Rectal smooth muscle tissue (tissue), 1 donor: ENCODE data around the gene ADD2.

Experiments
- H3K27ac ChIP-seq: one replicate; pipeline ENCODE4 v1.7.0; 2013; ENCODE audit warnings: low read depth, low read length, inconsistent platforms
- H3K27me3 ChIP-seq: one replicate; pipeline ENCODE4 v1.7.0; 2013; ENCODE audit warnings: low read length; ENCODE audit not compliant: control insufficient read depth, insufficient read depth
- H3K36me3 ChIP-seq: one replicate; pipeline ENCODE4 v1.7.0; 2013; ENCODE audit warnings: low read length; ENCODE audit not compliant: control insufficient read depth, insufficient read depth
- H3K4me1 ChIP-seq: one replicate; pipeline ENCODE4 v1.7.0; 2013; ENCODE audit warnings: low read length; ENCODE audit not compliant: control insufficient read depth, insufficient read depth
- H3K4me3 ChIP-seq: one replicate; pipeline ENCODE4 v1.7.0; 2013; ENCODE audit warnings: low read length
- H3K9ac ChIP-seq: one replicate; pipeline ENCODE4 v1.7.0; 2013; ENCODE audit warnings: low read length

ADD2 gene

GRCh38 chr2:70777450-70777849 lies 9.4 kb upstream of the ADD2 start:
- H3K27me3 ChIP-seq: peaks cover 2% of the 10 kb centered on the region
- H3K36me3 ChIP-seq: no peaks in the 10 kb centered on the region
- H3K4me3 ChIP-seq: no peak overlapping the region
- no peaks in the 10 kb centered on the region for H3K4me1 ChIP-seq
- H3K27ac ChIP-seq: no peak overlapping the region
- H3K9ac ChIP-seq: no peak overlapping the region

- Histone ChIP-seq H3K9ac (no peak overlapping the region), H3K27me3 (peaks cover 2% of the 10 kb centered on the region), H3K4me1 (no peaks in the 10 kb centered on the region), H3K27ac (no peak overlapping the region), H3K36me3 (no peaks in the 10 kb centered on the region), H3K4me3 (no peak overlapping the region)
Measured at GRCh38 chr2:70776266-70776665, 8.3 kb upstream of the ADD2 start.

GRCh38 chr2:70775141-70775540 lies 7.1 kb upstream of the ADD2 start:
- peaks cover 2% of the 10 kb centered on the region for H3K27me3 ChIP-seq
- no peak overlapping the region for H3K27ac ChIP-seq
- no peaks in the 10 kb centered on the region for H3K36me3 ChIP-seq
- H3K9ac ChIP-seq: no peak overlapping the region
- no peak overlapping the region for H3K4me3 ChIP-seq
- no peaks in the 10 kb centered on the region for H3K4me1 ChIP-seq

- H3K4me1 ChIP-seq: peaks cover 1% of the 10 kb centered on the region
Measured at GRCh38 chr2:70772486-70773155, 4.6 kb upstream of the ADD2 start.

GRCh38 chr2:70771446-70771845 lies 3.4 kb upstream of the ADD2 start:
- H3K27ac ChIP-seq: no peak overlapping the region
- H3K4me3 ChIP-seq: no peak overlapping the region
- peaks cover 11% of the 10 kb centered on the region for H3K27me3 ChIP-seq
- H3K9ac ChIP-seq: no peak overlapping the region
- no peaks in the 10 kb centered on the region for H3K36me3 ChIP-seq
- H3K4me1 ChIP-seq: peaks cover 3% of the 10 kb centered on the region

More at GRCh38 chr2:70772486-70773155, 4.6 kb upstream of the ADD2 start:
- H3K36me3 ChIP-seq: no peaks in the 10 kb centered on the region
- no peak overlapping the region for H3K27ac ChIP-seq
- no peak overlapping the region for H3K9ac ChIP-seq
- no peak overlapping the region for H3K4me3 ChIP-seq
- H3K27me3 ChIP-seq: peaks cover 4% of the 10 kb centered on the region

- Histone ChIP-seq H3K27me3 (peaks cover 13% of the 10 kb centered on the region), H3K9ac (no peak overlapping the region)
Measured at GRCh38 chr2:70769450-70769849, 1.4 kb upstream of the ADD2 start.

GRCh38 chr2:70768590-70769085 lies 638 bp upstream of the ADD2 start:
- H3K27me3 ChIP-seq: peaks cover 13% of the 10 kb centered on the region
- no peak overlapping the region for H3K27ac ChIP-seq
- no peak overlapping the region for H3K4me3 ChIP-seq
- H3K4me1 ChIP-seq: peaks cover 3% of the 10 kb centered on the region
- H3K9ac ChIP-seq: no peak overlapping the region
- H3K36me3 ChIP-seq: no peaks in the 10 kb centered on the region

More at GRCh38 chr2:70769450-70769849, 1.4 kb upstream of the ADD2 start:
- Histone ChIP-seq H3K4me3 (no peak overlapping the region), H3K36me3 (no peaks in the 10 kb centered on the region), H3K4me1 (peaks cover 3% of the 10 kb centered on the region), H3K27ac (no peak overlapping the region)

- Histone ChIP-seq H3K4me3 (peak overlapping the region; percentile 66), H3K36me3 (no peaks in the 10 kb centered on the region), H3K27ac (no peak overlapping the region), H3K27me3 (peaks cover 13% of the 10 kb centered on the region), H3K9ac (no peak overlapping the region), H3K4me1 (peaks cover 3% of the 10 kb centered on the region)
Measured at GRCh38 chr2:70767079-70767698, 811 bp downstream of the ADD2 start.

- peaks cover 3% of the 10 kb centered on the region for H3K4me1 ChIP-seq
- H3K27ac ChIP-seq: no peak overlapping the region
- H3K4me3 ChIP-seq: peak overlapping the region; percentile 52
- no peak overlapping the region for H3K9ac ChIP-seq
- H3K36me3 ChIP-seq: no peaks in the 10 kb centered on the region
- H3K27me3 ChIP-seq: peaks cover 13% of the 10 kb centered on the region
Measured at GRCh38 chr2:70766357-70767078, 1.5 kb downstream of the ADD2 start.

GRCh38 chr2:70765507-70765906 lies 2.5 kb downstream of the ADD2 start:
- no peak overlapping the region for H3K9ac ChIP-seq
- no peaks in the 10 kb centered on the region for H3K36me3 ChIP-seq
- peaks cover 13% of the 10 kb centered on the region for H3K27me3 ChIP-seq
- H3K4me3 ChIP-seq: no peak overlapping the region
- peaks cover 3% of the 10 kb centered on the region for H3K4me1 ChIP-seq
- H3K27ac ChIP-seq: no peak overlapping the region

GRCh38 chr2:70759446-70759845 lies 8.6 kb downstream of the ADD2 start:
- peaks cover 2% of the 10 kb centered on the region for H3K27me3 ChIP-seq
- no peaks in the 10 kb centered on the region for H3K36me3 ChIP-seq
- H3K9ac ChIP-seq: no peak overlapping the region
- H3K4me1 ChIP-seq: no peaks in the 10 kb centered on the region
- H3K27ac ChIP-seq: no peak overlapping the region
- no peak overlapping the region for H3K4me3 ChIP-seq

- H3K4me1 ChIP-seq: no peaks in the 10 kb centered on the region
- no peak overlapping the region for H3K9ac ChIP-seq
- H3K27me3 ChIP-seq: peaks cover 2% of the 10 kb centered on the region
- H3K4me3 ChIP-seq: no peak overlapping the region
- no peak overlapping the region for H3K27ac ChIP-seq
- no peaks in the 10 kb centered on the region for H3K36me3 ChIP-seq
Measured at GRCh38 chr2:70757966-70758365, 10.0 kb downstream of the ADD2 start.
